ENCODE results near the gene UTP20. TPM values are rescaled to one million over a fixed set of nuclear protein-coding genes. Genes with fewer than 3 reads are reported as not detected.

The UTP20 gene
- total and polyA plus RNA-seq, 2 of the 4 experiments (the other 2 are of a cell fraction): 6.8 to 22.0 TPM

- in situ Hi-C loops (cut with MboI; ENCODE audit: low sequenced_read_pairs): no loop called here
- Histone ChIP-seq H3K27ac (ENCODE audit: insufficient read depth, low read length) (no peak overlapping the region), H3K9me3 (ENCODE audit: control insufficient read depth, insufficient read depth, low read length) (no peaks in the 10 kb centered on the region), H3K4me3 (ENCODE audit: insufficient read depth, low read depth, low read length) (no peak overlapping the region), H4K20me1 (ENCODE audit: insufficient read depth, low read length) (no peaks in the 10 kb centered on the region), H4K8ac (ENCODE audit: low read depth in 2 of 2, low read length in 2 of 2) (no peak overlapping the region), H2BK20ac (ENCODE audit: low read depth, low read length) (no peak overlapping the region), H2BK15ac (ENCODE audit: low read depth, low read length) (no peak overlapping the region), H3K9me1 (ENCODE audit: insufficient read depth, low read length) (no peaks in the 10 kb centered on the region), H3K79me1 (ENCODE audit: low read depth in 1 of 2, low read length in 2 of 2) (peaks cover 9 to 14% of the 10 kb centered on the region in 2 experiments), H3K14ac (replicated peaks; ENCODE audit: low read depth, low read length) (no peak overlapping the region), H2AK5ac (ENCODE audit: low read depth, low read length) (no peak overlapping the region), H3K4me2 (ENCODE audit: low read depth, low read length) (no peak overlapping the region), H3K4me1 (ENCODE audit: control insufficient read depth, insufficient read depth, low read length) (no peaks in the 10 kb centered on the region), H3K18ac (ENCODE audit: low read depth, low read length) (no peak overlapping the region), H3K9ac (ENCODE audit: low read depth, low read length) (no peak overlapping the region), H2BK5ac (ENCODE audit: low read depth, low read length, poor library complexity, severe bottlenecking) (no peak overlapping the region), H4K5ac (ENCODE audit: low read depth, low read length) (no peak overlapping the region), H3K27me3 (ENCODE audit: control insufficient read depth, insufficient read depth, low read length) (peaks cover 4% of the 10 kb centered on the region), H3K23ac (ENCODE audit: low read depth, low read length) (no peak overlapping the region), H4K91ac (ENCODE audit: insufficient read depth, low read depth, low read length) (no peak overlapping the region), H2AFZ (replicated peaks; ENCODE audit: low read length, poor library complexity) (no peak overlapping the region), H2AK9ac (replicated peaks; ENCODE audit: low read depth, low read length, poor library complexity) (no peak overlapping the region), H2BK120ac (ENCODE audit: low read depth, low read length) (no peak overlapping the region), H3K36me3 (ENCODE audit: control insufficient read depth, insufficient read depth, low read length) (no peaks in the 10 kb centered on the region), H3K56ac (ENCODE audit: extremely low read depth, insufficient read depth, low read length) (no peak overlapping the region), H3K4ac (ENCODE audit: low read depth, low read length) (no peak overlapping the region)
- no CpG with 5 or more reads among the region's 3 CpGs for WGBS, 2 experiments (ENCODE audit: extremely low coverage in 2 of 2, insufficient read length in 1 of 2)
- ChIA-PET POLR2A (ENCODE audit: unreplicated experiment) (no interaction called here), CTCF (no interaction called here)
- TF ChIP-seq FOS (IDR thresholded peaks at IDR 0.05; ENCODE audit: low read depth, low read length) (no peak), POLR2A (IDR thresholded peaks at IDR 0.05; ENCODE audit: low read depth, low read length) (no peak), SMC3 (IDR thresholded peaks at IDR 0.05; ENCODE audit: low read depth, low read length) (no peak), RCOR1 (IDR thresholded peaks at IDR 0.05; ENCODE audit: insufficient replicate concordance, low read length) (no peak), CEBPB (IDR thresholded peaks at IDR 0.05; ENCODE audit: low read depth, low read length) (peak; percentile 63)
- TF ChIP-seq, protein P1, sequence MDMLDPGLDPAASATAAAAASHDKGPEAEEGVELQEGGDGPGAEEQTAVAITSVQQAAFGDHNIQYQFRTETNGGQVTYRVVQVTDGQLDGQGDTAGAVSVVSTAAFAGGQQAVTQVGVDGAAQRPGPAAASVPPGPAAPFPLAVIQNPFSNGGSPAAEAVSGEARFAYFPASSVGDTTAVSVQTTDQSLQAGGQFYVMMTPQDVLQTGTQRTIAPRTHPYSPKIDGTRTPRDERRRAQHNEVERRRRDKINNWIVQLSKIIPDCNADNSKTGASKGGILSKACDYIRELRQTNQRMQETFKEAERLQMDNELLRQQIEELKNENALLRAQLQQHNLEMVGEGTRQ (IDR thresholded peaks at IDR 0.05; ENCODE audit: low read depth, low read length): no peak
- TF ChIP-seq, protein P2, sequence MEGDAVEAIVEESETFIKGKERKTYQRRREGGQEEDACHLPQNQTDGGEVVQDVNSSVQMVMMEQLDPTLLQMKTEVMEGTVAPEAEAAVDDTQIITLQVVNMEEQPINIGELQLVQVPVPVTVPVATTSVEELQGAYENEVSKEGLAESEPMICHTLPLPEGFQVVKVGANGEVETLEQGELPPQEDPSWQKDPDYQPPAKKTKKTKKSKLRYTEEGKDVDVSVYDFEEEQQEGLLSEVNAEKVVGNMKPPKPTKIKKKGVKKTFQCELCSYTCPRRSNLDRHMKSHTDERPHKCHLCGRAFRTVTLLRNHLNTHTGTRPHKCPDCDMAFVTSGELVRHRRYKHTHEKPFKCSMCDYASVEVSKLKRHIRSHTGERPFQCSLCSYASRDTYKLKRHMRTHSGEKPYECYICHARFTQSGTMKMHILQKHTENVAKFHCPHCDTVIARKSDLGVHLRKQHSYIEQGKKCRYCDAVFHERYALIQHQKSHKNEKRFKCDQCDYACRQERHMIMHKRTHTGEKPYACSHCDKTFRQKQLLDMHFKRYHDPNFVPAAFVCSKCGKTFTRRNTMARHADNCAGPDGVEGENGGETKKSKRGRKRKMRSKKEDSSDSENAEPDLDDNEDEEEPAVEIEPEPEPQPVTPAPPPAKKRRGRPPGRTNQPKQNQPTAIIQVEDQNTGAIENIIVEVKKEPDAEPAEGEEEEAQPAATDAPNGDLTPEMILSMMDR (conservative IDR thresholded peaks at IDR 0.05; ENCODE audit: low read depth, low read length): no peak
- dilution Hi-C loops (cut with HindIII; ENCODE audit: low sequenced_read_pairs, unreplicated experiment): no loop called here
- intact Hi-C loops (cut with micrococcal nuclease): no loop called here
- ATAC-seq (ENCODE audit: low read depth): no peak
- no TSS peak for BruUV-seq (replicated peaks)
- DNase-seq: no peak
These were observed 2.5 kb upstream of the UTP20 start for GRCh38 chr12:101277443-101277842.

Data from IMR-90 (cell line).